ENCODE results near the gene GAPT.

The GAPT gene

DNA sequence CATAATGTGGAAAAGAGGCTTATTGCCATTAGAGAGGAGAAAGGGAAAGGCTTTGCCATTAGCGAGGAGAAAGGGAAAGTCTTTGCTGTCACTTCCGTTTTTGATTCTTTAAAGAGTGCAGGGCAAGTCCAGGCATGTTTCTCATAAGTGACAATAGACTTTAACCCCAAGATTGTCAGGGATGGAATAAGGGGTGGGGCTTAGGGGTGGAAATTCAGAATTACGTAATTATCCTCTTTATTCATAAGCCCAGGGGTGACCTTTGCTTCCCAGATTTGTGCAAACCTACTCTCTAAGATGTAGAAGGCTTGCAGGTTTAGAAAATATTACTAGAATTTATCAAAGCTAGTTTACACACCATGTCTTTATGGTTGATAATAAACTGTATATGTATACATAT is 29.1 kb upstream of the GAPT start:
- DNase-seq, result no peak

DNA sequence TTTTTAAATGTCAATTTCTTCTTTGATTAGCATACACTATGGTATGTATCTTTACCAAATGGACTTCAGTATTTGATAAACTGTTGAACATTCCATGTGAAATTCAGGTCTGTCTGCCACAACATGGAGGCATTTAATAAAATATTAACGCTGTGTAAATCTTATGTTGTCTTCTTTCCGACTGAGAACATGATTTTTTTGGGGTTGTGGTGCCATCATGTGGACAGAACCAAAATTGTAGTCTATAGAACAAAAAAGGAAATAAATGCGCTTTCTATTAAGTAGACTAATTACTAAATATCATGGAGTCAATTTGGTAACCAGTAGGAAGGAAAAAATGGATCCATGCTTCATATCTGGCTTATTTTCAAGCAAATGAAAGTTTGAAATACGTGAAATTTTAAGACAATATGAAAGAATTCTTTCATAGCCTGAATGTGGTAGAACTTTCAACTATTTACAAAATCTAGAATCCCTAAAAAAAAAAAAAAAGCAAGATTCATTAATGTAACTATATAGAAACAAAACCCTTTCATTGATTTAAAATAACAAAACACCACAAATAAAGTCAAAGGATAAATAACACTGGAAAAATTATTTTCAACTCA is 28.5 kb upstream of the GAPT start:
- DNase-seq, result peak; percentile 9

DNA sequence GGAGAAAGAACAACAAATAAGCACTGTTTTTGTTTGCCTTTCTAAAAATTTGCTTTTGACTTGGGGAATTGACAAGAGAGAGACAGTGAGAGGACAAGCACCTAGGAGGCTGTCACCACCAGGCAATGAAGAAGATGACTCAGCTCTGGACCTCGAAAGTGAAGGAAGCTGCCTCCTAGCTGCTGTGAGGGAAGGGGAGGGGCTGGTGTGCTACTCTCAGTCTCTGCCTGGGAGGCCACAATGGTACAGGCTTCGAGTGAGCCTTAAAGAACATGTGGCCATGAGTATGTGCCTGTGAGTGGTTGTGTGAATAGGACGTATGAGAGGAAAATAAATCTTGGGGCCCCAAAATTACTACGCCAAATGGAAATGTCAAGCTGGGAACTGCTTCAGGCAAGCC is 24.3 kb upstream of the GAPT start:
- no peak for DNase-seq

DNA sequence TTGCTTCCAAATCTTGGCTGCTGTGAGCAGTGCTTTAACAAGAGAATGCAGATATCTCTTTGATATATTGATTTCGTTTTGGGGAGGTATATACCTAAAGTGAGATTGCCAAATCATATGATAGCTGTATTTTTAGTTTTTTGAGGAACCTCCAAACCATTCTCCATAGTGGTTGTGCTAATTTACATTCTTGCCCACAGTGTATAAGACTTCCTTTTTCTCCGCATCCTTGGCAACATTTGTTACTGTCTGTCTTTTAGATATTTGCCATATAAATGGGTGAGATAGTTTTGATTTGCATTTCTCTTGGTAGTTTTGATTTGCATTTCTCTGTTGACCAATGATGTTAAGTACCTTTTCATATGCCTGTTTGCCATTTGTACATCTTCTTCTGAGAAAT is 21.3 kb upstream of the GAPT start:
- DNase-seq, result no peak

DNA sequence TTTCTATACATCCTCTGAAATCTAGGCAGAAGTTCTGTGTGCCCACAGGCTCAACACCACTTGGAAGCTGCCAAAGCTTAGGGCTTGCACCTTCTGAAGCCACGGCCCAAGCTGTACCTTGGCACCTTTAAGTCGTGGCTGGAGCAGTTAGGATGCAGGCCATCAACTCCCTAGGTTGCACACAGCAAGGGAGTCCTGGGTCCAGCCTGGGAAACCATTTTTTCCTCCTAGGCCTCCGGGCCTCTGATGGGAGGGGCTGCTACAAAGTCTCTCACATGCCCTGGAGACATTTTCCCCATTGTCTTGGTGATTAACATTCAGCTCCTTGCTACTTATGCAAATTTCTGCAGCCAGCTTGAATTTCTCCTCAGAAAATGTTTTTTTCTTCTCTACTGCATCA is 15.8 kb upstream of the GAPT start:
- no peak for DNase-seq

DNA sequence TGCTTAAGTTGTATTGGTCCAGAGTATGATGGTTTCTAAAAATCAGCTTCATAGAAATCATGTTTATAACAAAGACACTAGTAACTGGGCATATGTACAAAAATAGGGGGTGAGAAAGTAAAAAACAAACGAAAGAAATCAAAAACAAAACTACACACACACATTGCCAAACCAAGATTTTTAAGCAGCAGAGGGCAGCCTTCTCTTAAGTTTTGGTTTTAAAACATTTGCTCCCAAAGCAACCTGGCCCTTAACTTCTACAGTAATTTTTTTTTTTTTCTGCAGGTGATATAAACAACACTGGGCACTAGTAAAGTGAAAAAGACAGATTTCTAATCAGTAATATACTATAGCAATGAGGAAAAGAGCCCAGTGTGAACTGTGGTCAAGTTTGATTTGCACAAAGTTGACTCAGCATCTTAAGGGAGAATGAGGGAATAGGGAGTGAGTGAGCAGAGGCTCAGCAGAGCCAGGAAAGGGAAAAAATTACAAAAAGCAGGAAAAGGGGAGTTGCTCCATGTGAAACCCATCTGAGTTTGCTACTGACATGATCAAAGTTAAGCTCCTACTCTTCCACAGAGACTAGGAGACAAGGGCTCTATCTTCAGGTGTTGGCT is 13.4 kb upstream of the GAPT start:
- DNase-seq, result no peak

DNA sequence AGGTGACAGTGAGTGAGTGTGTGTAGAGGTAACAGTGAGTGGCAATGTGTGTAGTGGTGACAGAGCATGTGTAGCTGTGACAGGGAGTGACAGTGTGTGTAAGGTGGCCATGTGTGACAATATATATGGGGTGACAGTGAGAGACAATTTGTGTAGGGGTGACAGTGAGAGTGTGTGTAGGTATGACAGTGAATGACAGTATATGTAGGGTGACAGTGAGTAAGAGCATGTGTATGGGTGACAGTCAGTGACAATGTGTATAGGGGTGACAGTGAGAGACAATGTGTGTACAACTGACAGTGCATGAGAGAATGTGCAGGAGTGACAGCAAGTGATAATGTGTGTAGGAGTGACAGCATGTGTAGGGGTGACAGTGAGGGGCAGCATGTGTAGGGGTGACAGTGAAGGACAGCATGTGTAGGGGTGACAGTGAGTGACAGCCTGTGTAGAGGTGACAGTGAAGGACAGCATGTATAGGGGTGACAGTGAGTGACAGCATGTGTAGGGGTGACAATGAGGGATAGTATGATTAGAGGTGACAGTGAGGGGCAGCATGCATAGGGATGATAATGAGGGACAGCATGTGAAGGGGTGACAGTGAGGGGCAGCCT is 10.1 kb upstream of the GAPT start:
- no peak for DNase-seq

DNA sequence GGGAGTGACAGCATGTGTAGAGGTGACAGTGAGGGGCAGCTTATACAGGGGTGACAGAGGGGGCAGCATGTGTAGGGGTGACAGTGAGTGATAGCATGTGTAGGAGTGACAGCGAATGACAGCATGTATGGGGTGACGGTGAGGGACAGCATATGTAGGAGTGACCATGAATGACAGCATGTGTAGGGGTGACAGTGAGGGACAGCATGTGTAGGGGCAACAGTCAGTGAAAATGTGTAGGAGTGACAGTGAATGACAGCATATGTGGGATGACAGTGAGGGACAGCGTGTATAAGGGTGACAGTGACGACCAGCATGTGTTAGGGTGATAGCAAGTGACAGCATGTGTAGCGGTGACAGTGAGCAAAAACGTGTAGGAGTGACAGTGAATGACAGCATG is 9.4 kb upstream of the GAPT start:
- DNase-seq, result no peak

DNA sequence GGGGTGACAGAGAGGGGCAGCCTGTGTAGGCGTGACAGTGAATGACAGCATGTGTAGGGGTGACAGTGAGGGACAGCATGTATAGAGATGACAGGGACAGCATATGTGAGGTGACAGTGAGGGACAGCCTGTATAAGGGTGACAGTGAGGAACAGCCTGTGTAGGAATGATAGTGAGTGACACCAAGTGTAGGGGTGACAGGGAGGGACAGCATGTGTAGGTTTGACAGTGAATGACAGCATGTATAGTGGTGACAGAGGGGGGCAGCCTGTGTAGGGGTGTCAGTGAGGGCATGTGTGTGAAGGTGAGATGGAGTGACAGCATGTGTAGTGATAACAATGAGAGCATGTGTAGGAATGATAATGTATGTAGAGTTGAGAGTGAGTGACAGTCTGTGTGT is 8.7 kb upstream of the GAPT start:
- DNase-seq, result no peak

DNA sequence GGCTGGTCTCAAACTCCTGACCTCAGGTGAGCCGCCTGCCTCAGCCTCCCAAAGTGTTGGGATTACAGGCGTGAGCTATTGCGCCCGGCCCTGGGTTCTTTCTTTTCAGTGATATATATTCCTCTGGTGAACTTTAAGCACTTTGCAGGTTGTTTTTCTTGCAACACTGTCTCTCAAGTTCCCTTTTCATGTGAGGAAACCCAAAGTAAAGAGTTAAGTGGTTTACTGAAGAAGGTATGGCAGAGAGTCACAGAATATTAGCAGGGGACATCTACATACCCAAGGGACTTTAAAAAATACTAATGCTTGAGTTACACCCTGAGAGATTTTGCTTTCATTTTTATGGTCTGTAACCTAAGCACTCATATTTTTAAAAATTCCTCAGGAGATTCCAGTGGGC is 6.7 kb upstream of the GAPT start:
- no peak for DNase-seq

DNA sequence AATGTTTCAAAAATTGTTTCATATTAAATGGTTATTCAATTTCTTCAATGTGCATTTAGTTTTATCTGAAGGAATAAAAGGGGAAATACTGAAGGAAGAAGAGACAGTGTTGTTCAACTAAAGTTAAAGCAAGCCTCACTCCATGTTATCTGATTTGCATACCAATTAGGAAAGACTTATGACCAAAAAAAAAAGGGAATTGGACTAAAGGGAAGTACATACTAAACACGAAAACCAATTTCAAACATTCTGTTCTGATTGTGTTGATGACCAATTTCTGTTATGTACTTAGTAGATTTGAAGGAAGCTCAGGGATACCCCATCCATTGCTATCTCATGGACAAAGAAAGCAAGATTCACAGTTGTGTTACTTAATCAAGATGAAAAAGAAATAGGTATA is 4.9 kb upstream of the GAPT start:
- no peak for DNase-seq

DNA sequence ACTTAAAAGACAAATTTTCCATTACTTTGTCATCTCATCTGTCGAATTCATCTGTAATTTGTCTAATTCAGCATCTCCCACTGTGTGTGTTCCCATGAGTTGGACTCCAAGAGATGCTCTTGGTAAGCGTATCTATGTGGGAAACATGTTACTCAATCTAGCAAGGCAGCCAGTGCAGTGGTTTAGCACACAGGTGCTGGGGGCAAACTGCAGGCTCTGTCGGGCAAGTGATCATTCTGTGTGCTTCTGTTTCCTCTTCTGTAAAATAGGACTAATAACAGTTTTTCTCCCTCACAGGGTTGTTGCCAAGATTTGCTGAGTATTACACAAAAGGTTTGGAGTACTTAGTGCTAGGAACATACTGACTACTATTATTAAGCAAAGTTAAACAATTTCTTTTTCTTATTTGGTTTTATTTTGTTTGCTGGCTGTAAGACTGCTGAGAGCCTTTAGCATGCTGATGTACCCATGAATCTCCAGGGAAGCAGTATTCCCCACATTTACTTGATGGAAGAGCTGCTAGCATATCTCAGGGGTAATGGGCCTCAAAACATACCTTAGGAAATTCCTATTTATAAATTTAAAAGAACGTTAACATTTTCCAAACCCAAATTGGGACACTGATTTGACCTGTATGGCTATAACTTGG is 709 bp upstream of the GAPT start:
- DNase-seq, result no peak

DNA sequence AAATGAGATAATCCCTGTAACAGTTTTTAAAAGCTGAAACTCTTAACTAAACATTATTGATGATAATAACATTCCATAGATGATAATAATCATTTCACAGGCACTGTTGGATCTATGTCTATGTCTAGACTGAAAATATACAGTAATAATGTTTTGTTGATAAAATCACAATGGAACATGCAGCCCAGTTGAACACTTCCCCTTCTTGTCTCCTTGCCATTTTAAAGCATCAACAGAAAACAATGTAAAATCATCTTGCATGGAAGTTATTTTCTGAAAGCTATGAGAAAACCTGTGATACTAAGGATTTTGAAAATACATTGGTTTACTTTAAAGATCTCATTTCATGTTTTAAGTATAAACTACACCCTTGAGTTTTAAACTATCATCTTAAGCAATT is 1.9 kb downstream of the GAPT start:
- DNase-seq, result no peak

DNA sequence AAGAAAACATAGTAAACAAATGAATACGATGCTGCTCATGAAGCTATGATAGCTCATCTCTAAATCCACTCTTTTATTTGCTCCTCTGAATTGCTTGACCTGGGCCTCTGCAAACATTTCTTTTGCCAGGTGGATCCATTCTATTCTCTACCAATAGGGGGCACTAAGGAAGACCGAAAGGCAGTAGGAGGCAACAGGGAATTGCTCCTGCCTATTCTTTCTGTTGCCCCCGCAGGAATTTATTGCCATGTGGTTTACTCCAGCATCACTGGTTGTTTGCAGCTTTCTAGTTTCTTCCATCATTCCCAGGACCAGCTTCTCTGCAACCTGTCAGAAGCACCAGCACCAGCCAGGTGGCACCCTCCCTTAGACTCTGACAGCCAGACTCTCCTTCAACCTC is 5.3 kb downstream of the GAPT start:
- no peak for DNase-seq

DNA sequence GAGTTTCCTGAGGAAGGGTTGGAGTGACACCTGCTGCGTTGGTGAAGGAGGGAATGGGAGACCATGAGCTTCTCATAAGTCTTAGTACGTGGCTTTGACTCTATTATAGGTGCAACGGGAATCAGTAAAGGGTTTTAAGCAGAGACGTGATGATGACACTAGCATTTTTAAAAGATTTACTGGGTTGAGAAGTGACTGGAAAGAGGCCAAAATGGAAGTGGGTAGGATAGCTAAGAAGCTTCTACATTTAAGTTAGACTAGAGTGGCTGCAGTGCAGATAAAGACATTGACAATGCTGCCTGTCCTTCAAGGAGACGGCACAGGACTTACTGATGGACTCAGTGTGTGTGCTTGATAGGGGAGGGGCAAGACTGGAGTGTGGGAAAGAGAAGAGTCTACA is 6.2 kb downstream of the GAPT start:
- DNase-seq, result no peak

DNA sequence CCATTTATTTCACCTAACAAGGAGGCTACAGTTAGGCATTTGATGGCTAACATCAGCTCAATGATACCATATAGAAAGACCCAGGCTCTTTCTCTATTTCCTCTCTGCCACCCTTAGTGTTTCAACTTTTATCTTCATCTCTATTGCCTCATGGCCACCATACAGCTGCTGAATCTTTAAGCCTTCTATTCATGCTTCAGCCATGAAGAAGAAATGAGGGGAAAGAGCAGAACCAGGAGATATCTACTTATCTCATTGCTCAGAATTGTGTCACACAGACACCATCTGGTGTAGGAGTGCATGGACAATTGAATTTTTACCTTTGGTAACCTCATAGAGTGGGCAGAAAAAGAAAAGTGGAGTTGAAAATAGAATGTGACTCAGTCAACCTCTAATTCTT is 6.7 kb downstream of the GAPT start:
- DNase-seq, result no peak

DNA sequence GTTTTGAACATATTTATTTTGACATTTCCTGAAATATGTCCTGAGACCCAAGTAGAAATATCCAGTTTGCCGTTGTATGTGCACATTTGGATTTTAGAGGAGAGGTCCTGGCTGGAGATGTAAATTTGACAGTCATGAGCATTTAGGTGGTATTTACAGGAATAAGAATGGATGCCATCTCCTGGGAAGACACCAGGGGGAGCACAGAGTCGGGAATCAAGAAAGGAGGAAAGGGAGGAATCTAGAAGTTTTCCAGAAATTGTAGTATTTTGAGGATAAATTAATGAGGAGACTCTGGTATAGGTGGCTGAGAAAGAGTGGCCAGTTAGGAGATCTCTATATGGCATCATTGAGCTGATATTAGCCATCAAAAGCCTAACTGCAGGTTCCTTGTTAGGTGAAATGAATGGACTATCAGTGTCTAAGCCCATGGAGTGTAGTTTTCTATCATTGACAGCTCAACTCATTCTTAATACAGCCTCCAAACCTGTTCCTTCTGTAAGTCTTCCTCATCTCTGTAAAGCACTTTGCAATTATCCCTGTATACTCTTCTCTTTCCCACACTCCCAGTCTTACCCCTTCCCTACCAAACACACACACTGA is 7.2 kb downstream of the GAPT start:
- DNase-seq, result no peak

DNA sequence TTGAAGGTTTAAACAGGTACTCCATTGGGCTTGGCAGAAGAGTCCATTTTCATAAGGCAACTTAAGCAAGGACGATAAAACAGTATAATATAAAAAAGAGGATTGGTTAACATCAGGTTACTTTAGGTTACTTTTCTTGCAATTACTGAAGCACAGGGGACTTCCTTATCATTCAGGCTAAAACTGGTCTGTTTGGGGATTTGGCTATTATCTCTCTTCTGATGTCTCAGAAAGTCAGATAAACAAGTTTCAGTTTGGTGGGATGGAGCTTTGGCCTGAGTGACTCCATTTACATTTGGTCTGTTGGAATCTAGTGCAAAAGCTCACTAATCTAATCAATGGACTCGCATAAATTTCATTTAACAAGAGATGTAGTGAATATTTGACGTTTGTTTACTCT is 8.0 kb downstream of the GAPT start:
- DNase-seq, result no peak

DNA sequence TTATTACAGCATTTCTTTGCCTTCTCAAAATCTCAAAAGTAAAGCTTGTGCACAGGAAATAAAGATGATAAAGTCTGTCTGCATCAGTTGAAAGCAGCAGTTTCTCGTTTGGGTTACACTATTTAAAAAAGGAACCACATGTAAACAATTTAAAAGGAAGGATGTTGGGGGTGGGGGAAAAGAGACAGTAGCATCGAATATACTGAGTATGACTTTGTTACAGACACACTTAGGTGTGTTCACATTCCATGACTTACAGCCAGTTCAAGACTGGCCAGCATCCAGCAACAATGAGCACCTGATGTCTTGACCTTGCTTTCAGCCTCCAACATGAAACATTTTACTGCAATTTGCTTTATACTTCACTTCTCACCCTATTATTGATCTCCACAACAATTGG is 8.7 kb downstream of the GAPT start:
- DNase-seq, result no peak

DNA sequence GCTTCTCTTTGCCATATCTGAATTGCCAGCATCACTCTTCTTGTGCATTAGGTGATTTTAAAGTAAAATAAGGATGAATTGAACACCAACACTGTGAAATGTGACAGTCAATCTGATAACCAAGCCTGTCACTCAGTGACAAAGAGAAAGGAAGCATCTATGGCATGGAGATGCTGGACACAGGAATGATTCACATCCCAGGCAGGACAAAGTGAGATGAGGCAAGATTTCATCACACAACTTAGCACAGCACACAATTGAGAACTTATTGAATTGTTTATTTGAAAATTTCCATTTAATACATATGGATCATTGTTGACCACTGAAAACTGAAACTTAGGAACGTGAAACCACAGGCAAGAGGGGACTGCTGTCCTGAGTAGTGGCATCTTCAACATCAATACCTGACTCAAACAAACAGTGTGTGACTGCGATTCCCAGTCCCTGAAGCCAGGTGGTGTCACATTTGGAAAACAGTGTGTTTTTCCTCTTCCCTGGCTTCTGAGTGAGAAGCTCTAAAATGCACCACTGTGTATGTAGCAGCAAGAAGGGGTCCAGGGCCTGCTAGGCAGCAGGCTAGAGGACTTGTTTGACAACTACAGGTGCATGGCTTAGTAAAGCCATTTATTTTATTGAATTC is 10.7 kb downstream of the GAPT start:
- no peak for DNase-seq

DNA sequence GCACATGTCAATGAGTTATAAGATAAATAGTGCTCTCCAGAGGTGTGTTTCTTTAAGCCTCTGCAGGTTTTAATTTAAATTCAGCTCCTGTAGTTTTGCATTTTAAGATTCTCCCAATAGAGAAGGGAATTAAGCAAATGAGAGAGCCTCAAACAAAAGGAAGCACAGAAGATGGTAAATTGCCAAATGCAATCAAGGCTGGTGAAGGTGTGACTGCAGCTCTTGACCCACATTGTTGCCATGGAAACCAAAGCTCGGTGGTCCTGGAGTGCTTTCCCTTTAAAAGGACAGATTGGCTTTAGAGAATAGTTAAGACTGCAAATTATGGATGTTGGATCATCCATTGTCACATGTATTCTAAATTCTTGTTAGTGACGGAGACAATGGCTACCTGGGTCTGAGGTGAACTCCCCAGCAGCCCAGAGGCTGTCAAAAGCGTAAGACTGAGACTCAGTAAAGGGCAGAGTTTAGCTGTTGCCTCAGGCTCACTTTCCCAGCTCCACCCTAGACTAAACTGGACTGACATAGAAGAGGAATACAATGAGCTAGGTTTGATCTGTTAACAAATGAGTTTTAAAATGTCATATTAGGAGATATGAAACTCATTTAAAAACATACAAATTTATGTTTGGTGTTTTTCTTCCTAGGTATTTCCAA is 12.3 kb downstream of the GAPT start:
- DNase-seq, result no peak

DNA sequence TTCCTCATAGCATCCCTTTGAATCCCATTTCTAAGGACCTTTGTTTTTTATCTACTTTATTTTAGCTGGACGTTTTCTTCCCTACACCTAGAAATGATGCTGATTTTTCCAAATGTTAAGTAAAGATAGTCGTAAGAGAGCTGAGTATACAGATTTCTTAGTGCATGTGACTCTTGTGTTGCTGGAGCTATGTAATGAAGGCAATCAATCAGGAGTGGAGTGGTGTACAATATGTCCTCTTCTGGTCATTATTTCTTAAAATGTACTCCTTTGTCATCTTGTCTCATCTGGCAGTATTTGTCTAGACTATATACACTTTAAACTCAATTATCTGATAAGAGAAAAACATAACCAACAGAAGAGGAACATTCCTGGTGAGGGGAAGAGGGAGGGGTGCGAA is 13.5 kb downstream of the GAPT start:
- DNase-seq, result no peak

DNA sequence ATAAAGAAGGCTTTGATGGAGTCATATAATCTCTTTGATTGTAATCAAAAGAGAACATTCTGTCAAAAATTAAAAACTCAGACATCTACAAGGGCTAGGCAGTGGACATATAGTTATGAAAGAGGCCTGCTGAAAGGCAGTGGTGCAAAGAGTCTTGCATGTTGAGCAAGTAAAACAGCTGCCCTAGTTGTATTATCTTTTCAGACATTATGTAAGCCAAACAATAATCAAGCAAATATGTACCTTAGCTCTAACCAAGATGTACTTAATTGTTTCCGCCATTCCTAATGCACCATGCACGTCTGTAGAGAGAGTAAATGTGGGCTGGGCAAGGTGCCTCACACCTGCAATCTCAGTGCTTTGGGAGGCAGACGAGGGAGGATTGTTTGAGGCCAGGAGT is 14.3 kb downstream of the GAPT start:
- DNase-seq, result no peak

All from T1000 (cell line).